Osteocyte (in vitro differentiated cells): ENCODE measurements around the gene CHCHD1. TPM values are rescaled to one million over a fixed set of nuclear protein-coding genes. Genes with fewer than 3 reads are reported as not detected.

ENCODE experiments used
- DNase-seq: peaks from one replicate; pipeline ENCODE4 v3.0.0; 2021; ENCODE audit warnings: mixed read lengths; ENCODE audit not compliant: unreplicated experiment; ENCODE audit errors: extremely low spot score
- H3K27ac Mint-ChIP-seq: one replicate; pipeline ENCODE4 v1.8.0; 2021; ENCODE audit warnings: mild to moderate bottlenecking, mixed read lengths; ENCODE audit not compliant: unreplicated experiment
- H3K27me3 Mint-ChIP-seq: one replicate; pipeline ENCODE4 v1.8.0; 2021; ENCODE audit warnings: mixed read lengths; ENCODE audit not compliant: unreplicated experiment
- H3K36me3 Mint-ChIP-seq: one replicate; pipeline ENCODE4 v1.8.0; 2021; ENCODE audit warnings: mixed read lengths; ENCODE audit not compliant: unreplicated experiment
- H3K4me1 Mint-ChIP-seq: one replicate; pipeline ENCODE4 v1.8.0; 2021; ENCODE audit warnings: mixed read lengths; ENCODE audit not compliant: unreplicated experiment
- H3K4me3 Mint-ChIP-seq: one replicate; pipeline ENCODE4 v1.8.0; 2021; ENCODE audit warnings: mild to moderate bottlenecking, moderate library complexity, mixed read lengths; ENCODE audit not compliant: unreplicated experiment
- H3K9me3 Mint-ChIP-seq: one replicate; pipeline ENCODE4 v1.8.0; 2021; ENCODE audit warnings: mixed read lengths; ENCODE audit not compliant: unreplicated experiment
- total RNA-seq: library from RNA; stranded (reverse); gene quantifications from 2 replicates; pipeline ENCODE4 v1.2.1, GENCODE V29; 2021
- TF ChIP-seq, protein P1 (sequence below): fragments of 200-600 bp; sonication (generic); IDR thresholded peaks from 2 replicates; pipeline ENCODE4 v1.5.0; 2021; ENCODE audit warnings: antibody characterized with exemption, mild to moderate bottlenecking, moderate library complexity

The CHCHD1 gene
- total RNA-seq, 1 donor from 2014 or later, result 22.3 TPM

- no peak for DNase-seq
- TF ChIP-seq, protein P1, sequence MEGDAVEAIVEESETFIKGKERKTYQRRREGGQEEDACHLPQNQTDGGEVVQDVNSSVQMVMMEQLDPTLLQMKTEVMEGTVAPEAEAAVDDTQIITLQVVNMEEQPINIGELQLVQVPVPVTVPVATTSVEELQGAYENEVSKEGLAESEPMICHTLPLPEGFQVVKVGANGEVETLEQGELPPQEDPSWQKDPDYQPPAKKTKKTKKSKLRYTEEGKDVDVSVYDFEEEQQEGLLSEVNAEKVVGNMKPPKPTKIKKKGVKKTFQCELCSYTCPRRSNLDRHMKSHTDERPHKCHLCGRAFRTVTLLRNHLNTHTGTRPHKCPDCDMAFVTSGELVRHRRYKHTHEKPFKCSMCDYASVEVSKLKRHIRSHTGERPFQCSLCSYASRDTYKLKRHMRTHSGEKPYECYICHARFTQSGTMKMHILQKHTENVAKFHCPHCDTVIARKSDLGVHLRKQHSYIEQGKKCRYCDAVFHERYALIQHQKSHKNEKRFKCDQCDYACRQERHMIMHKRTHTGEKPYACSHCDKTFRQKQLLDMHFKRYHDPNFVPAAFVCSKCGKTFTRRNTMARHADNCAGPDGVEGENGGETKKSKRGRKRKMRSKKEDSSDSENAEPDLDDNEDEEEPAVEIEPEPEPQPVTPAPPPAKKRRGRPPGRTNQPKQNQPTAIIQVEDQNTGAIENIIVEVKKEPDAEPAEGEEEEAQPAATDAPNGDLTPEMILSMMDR, result no peak
- Mint-ChIP-seq H3K36me3 (peaks cover 9% of the 10 kb centered on the region), H3K27ac (peak overlapping the region; percentile 100), H3K4me3 (peak overlapping the region; percentile 99), H3K9me3 (no peaks in the 10 kb centered on the region), H3K27me3 (no peaks in the 10 kb centered on the region), H3K4me1 (peaks cover 32% of the 10 kb centered on the region)
Observed at GRCh38 chr10:73744664-73744975, 37.2 kb upstream of the CHCHD1 start.

GRCh38 chr10:73746721-73747120 is 35.1 kb upstream of the CHCHD1 start:
- H3K27me3 Mint-ChIP-seq, result no peaks in the 10 kb centered on the region
- DNase-seq, result no peak
- H3K36me3 Mint-ChIP-seq, result peaks cover 21% of the 10 kb centered on the region
- no peak overlapping the region for H3K4me3 Mint-ChIP-seq
- no peaks in the 10 kb centered on the region for H3K9me3 Mint-ChIP-seq
- TF ChIP-seq, protein P1, result no peak
- H3K4me1 Mint-ChIP-seq, result peaks cover 34% of the 10 kb centered on the region
- no peak overlapping the region for H3K27ac Mint-ChIP-seq

DNA sequence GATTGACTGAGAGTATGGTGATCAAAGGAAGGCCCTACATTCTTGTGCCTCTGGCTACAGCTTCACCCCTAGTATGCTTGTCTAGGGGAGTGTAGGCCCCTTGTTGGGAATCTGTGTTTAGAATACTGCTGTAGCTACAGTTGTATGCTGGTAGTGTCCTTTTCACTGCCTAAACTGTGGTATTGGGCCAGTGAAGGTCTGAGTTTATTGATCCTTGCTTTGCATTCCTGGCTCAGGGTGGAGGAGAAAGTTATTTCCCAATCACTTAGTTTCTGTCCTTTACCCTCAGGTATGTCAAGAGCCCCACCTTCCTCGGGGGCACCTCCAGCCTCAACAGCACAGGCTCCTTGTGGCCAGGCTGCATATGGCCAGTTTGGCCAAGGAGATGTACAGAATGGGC is 31.0 kb upstream of the CHCHD1 start:
- H3K4me1 Mint-ChIP-seq, result peaks cover 12% of the 10 kb centered on the region
- no peak overlapping the region for H3K4me3 Mint-ChIP-seq
- H3K27me3 Mint-ChIP-seq, result no peaks in the 10 kb centered on the region
- H3K27ac Mint-ChIP-seq, result no peak overlapping the region
- TF ChIP-seq, protein P1, result no peak
- peaks cover 38% of the 10 kb centered on the region for H3K36me3 Mint-ChIP-seq
- H3K9me3 Mint-ChIP-seq, result no peaks in the 10 kb centered on the region
- no peak for DNase-seq

DNA sequence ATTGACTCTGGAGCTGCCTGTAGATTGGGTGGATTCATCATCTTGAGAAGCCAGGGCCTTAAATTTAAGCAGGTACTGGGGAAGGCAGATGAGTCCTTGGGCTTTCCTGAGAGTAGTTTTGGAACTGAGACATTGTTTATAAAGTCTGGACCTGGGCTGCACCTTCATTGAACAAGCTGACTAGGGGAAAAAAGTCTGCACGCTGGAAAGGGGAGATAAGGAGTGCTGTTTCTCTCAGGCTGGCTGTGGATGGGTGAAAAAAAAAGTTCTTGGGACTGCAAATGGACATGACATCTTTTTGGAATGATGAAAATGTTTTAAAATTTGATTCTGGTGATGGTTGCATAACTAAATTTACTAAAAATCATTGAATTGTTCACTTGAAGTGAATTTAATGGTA is 25.7 kb upstream of the CHCHD1 start:
- no peaks in the 10 kb centered on the region for H3K27me3 Mint-ChIP-seq
- H3K4me1 Mint-ChIP-seq, result no peaks in the 10 kb centered on the region
- H3K4me3 Mint-ChIP-seq, result no peak overlapping the region
- no peaks in the 10 kb centered on the region for H3K9me3 Mint-ChIP-seq
- TF ChIP-seq, protein P1, result no peak
- H3K27ac Mint-ChIP-seq, result no peak overlapping the region
- DNase-seq, result no peak
- peaks cover 51% of the 10 kb centered on the region for H3K36me3 Mint-ChIP-seq

DNA sequence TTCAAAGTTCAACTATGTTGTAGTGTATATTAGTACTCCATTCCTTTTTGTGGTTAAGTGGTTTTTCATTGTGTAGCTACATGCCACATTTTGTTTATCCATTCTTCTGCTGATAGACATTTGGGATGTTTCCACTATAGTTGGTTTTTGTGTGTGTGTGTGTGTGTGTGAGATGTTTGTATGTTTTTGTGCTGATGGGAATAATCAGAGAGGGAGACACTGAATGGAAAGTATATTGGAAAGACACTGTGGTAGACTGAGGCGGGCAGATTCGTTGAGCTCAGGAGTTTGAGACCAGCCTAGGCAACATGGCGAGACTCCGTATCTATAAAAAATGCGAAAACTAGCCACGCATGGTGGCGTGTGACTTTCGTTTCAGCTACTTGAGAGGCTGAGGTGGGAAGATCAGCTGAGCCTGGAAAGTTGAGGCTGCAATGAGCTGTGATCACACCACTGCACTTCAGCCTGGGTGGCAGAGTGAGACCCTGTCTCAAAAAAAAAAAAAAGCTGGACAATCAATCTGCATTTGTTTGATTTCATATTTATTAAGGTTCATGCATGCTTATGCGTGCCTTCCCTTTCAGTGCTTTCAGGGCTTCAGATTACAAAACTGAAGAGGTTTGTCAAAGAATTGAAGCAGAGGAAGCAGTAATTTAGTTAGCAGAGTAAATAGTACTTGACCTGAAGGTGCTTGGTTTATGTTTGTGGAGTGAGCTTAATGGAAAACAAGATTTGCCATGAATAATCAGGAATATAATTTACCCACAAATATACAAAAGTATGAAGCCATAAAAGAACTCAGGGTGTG is 22.9 kb upstream of the CHCHD1 start:
- TF ChIP-seq, protein P1, result no peak
- Mint-ChIP-seq H3K27ac (no peak overlapping the region), H3K9me3 (no peaks in the 10 kb centered on the region), H3K4me1 (no peaks in the 10 kb centered on the region), H3K27me3 (no peaks in the 10 kb centered on the region), H3K36me3 (peaks cover 56% of the 10 kb centered on the region), H3K4me3 (no peak overlapping the region)
- DNase-seq, result no peak
